Islet precursor cell (in vitro differentiated cells): ENCODE measurements around the gene C16orf82.

Experiments used
- DNase-seq: peaks from one replicate; pipeline ENCODE4 v3.0.0-alpha.2; 2018

The C16orf82 gene

DNA sequence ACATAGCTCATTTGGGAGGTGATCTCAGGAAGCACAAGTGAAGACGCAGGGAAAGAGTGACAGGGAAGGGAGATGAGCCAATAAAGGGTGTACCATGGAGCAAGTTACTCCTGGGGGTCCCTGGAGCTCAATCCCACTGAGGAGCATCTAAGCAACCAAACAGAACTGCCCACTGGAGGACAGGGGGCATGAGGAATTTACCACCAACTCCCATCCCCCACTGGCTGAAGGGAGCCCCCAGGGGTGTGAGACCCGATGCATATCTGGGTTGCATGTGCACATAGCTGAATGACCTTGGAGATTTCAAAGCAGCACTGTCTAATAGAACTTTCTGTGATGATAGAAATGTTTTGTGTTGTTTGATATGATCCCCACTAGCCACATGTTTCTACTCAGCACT is 29.6 kb downstream of the C16orf82 start:
- peak; percentile 8 for DNase-seq

DNA sequence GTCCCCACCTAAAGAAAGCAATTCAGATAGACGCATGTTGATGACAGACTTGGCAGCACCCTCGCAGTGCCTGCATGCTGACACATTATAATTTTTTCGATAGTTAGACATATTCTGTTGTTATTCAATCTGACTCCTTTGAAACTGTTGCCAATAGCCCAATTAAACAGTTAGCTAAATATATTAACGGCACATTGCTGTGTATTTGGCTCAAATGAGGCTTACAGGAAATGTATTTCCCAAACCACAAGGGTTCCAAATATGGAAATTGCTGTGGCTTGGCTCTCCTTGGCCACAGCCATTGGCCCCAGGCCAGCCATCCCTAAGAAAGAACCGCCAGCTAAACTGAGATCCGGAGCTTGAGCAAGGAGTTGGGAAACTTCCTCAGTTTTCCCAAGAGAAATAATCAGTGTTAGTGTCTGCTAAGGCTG is 31.1 kb downstream of the C16orf82 start:
- DNase-seq = peak; percentile 12

DNA sequence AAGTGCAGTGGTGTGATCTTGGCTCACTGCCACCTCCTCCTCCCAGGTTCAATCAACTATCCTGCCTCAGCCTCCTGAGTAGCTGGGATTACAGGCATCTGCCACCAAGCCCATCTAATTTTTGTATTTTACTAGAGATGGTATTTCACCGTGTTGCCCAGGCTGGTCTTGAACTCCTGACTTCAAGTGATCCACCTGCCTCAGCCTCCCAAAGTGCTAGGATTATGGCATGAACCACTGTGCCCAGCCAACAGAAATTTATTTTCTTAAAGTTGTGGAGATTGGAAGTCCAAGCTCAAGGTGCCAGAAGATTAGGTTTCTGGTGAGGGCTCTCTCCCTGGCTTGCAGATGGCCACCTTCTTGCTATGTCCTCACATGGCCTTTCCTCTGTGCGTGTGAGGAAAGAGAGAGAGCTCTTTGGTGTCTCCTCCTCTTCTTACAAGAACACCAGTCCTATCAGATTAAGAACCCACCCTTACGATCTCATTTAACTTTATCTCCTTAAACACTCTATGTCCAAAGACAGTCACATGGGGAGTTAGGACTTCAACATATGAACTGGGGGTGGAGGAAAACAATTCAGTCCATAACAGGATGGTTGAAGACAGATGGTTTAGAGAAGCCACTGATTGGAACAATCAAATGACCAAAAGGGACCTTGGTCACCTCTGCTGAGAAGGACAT is 31.8 kb downstream of the C16orf82 start:
- no peak for DNase-seq

DNA sequence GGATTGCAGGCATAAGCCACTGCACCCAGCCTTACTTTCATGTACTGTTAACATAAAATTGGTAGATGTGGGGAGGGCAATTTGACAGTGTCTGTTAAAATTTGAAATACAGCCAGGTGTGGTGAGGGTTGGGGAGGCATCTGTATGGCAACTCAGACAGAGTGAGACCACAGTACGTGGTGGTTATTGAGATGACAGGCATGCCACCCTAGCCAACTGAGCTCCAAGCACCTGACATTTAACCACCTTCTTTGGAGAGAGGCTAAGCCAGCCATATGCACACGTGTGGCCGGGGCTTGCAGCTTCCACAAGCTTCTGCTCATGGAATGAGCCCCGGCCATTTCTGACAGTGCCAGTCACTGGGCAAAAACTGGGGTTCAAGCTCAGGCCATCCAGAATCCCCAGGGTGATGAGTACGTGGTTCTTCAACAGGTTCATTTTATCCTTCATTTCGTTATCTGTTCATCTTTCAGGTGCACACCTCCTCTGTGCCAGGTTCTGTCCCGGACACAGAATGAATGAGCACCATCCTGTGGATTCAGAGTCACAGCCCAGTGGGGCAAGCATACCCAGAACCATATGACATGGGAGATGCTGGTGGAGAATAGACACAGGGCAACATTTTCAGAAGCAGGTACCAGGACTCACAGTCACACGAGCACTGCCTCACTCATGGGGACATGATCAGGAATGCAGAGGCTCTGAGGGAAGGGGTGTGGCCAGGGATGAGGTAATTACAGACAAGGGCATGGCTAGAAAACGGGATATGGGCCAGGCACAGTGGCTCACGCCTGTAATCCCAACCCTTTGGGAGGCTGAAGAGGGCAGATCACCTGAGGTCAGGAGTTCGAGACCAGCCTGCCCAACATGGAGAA is 36.2 kb downstream of the C16orf82 start:
- DNase-seq = no peak

GRCh38 chr16:27103954-27104353 is 37.2 kb downstream of the C16orf82 start:
- no peak for DNase-seq

GRCh38 chr16:27106305-27106704 is 39.6 kb downstream of the C16orf82 start:
- DNase-seq = no peak

DNA sequence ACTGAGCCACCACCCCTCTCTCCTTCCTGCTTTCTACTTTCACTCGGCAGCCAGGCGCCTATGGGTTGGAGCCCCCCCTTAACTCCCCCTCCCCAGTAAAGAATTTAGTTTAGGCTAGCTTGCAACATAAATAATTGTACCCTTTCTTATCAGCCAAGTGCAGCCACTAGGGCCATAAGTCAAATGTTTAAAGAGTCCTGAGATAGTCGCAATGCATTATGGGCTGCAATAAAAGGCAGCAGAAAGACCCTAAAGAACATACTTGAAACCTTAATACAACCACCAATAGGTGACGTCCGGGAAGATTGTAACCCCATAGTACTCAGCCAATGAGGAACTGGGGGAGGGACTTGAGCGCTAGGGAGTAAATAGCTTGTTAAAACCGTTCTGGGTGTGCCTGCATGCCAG is 40.5 kb downstream of the C16orf82 start:
- DNase-seq = no peak

DNA sequence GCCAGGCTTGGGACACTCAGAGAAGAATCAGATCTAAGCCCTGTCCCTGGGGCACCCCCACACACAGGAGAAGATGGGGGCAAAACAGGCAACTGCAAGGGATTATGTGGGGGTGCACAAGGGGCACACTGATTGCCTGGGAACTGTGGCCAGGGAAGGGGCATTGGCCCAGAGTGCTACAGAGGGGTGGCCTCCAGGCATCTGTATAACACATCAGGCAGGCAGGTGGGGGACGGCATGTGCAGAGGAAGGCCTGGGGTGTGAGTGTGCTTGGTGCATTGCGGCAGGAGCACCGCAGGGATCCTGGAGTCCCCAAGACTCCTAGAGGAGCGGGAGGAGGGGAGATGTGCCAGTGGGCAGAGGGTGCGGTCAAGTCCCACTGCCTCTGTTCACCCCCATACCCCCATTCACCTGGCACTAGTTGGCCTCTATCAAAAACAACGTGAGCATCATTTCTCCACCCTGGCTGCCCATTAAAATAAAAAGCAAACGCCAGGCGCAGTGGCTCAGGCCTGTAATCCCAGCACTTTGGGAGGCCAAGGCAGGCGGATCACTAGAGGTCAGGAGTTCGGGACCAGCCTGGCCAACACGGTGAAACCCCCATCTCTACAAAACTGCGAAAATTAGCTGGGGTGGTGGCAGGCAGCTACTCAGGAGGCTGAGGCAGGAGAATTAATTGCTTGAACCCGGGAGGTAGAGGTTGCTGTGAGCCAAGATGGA is 41.5 kb downstream of the C16orf82 start:
- no peak for DNase-seq

DNA sequence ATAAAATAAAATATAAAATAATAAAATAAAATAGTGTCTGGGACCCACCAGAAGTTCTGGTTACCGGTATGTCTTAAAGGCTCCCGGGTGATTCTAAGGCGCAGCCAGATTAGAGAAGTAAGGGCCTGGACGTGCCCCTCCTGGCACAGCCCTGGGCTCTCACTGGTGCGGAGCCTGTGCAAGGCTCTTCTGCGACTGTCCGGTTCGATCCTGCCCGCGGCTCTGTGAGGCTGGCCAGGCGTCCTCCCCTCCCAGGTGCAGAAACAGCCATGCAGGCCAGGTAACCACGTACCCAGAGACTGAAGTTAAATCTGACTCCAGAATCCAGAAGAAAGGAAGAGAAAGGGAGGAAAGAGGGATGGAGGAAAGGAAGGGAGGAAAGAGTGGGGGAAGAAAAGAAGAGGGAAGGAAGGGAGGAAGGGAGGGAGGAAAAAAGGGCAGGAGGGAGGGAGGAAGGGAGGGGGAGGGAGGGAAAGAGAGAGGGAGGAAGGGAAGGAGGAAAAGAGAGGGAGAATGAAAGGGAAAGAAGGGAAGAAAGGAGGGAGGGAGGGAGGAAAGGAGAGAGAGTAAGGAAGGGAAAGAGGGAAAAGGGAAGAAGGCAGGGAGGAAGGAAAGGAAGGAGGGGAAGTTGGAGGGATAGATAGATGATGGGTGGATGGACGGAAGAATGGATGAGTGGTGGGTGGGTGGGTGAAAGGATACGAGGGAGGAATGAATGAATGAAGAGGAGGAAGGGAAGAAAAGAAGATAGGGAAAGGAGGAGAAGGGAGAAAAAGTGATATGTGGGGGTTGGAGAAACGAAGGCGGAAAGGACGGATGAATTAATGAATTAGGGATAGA is 42.3 kb downstream of the C16orf82 start:
- DNase-seq = no peak

GRCh38 chr16:27109666-27110523 is 43.2 kb downstream of the C16orf82 start:
- peak; percentile 91 for DNase-seq

DNA sequence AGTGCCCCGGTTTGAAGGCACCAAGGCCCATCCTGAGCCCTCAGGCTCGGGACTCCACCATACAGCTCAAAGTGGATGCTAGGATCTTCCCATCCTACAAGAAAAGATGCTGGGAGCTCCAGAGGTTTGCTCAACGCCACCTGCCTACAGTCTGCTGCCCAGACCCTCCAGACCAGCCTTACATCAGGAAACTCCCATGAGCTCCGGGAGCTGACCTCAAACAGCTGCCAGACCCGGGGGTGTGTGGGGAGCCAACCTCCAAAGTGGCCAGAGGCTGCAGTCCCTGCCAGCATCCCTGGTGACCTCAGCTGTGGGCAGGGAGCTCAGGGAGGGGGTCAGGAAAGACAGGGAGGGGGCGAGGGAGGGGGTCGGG is 43.8 kb downstream of the C16orf82 start:
- DNase-seq = no peak

GRCh38 chr16:27111486-27111885 is 44.8 kb downstream of the C16orf82 start:
- peak; percentile 45 for DNase-seq

DNA sequence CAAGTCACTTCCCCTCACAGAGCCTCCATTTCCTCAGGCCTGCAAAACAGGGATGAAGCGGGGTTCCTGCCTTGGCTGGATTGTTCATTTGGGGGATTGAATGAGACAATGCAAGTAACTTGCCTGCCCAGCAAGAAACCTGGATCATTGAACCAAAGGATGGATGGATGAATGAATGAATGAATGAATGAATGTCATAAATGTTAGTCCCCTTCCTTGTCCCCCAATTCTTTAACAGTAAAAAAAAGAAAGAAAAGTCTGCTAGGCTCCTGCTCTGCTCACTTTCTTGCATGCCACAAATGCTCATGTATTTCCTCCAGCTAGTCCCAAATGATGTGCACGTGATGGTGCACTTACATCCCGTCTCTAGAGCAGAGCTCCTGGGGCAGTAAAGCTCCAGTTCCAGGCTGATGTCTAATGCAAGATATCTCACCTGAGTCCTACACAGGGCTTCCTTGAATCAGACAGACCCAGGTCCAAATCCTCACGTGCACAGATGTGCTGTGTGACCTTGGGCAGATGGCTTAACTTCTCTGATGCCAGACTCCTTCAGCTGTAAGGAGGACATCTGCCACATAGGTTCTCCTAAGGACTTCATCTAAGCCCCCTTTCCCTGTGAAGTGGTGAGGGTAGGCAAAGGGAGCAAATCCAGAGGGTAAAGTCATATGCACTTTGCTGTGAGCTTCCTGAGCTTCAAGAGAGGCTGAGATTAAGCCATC is 45.5 kb downstream of the C16orf82 start:
- peak; percentile 11 for DNase-seq

GRCh38 chr16:27113341-27113841 is 46.7 kb downstream of the C16orf82 start:
- no peak for DNase-seq

GRCh38 chr16:27114006-27114405 is 47.3 kb downstream of the C16orf82 start:
- DNase-seq = no peak

- no peak for DNase-seq
Observed at GRCh38 chr16:27118526-27118925, 51.8 kb downstream of the C16orf82 start.
